Eye (tissue), 1 donor: ENCODE results near the gene RORC.
"Not testable (repeated sequence)": the region's sequence is repeated elsewhere in the genome, so short reads cannot be mapped to it uniquely, and the experiment has no call there.

Source experiments
- DNase-seq: peaks from one replicate; pipeline ENCODE4 v3.0.0-alpha.2; 2015

RORC gene

DNA sequence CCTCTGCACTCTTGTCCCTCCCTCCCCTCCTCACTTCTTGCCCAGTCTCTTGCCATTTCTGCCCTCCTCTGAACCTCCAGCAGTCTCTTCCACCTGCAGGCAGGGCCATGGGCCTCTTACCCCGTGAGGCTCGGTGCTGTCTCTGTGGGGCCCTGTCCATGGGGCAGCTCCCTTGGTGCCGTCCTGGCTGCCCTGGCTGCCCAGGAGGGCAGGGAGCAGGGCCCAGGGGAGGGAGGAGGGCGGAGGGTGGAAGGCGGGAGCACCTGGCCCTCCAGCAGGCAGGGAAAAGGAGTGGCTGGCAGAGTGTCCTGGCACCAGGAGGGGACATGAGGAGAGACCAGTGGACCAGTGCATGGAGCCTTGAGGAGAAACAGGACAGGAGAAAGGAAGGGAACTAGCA lies at the start of gene RORC:
Gene RORC (minus strand): TSS at position 198 of the 400 bp plus-strand sequence. CDS start 38 bp downstream, at position 160.
- no peak for DNase-seq

DNA sequence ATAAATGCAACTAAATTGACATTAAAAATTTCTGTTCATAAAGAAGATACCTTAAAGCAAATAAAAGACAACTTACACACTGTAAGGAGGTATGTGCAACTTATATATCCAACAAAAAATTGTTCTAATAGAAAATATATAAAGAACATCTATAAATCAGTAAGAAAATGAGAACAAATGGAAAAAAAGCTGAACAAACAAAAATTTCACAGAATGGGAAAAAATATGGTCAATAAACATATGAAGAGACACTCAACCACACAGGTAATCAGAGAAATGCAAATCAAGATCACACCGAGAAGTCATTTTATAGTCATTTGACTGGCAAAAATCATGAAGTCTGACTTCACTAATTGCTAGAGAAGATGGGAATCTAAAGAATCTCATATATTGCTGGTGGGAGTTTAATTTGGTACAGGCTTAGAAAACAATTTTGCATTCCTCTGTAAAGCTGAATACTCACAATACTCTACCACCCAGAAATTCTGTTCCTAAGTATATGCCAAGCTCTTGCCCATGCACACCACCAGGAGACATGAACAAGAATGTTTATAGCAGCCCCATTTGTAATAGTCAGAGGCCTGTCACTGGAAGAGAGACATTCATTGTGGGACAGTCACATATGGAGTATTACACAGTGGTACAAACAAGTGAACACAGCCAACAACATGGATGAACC lies 44.0 kb upstream of the RORC start:
- no peak for DNase-seq

DNA sequence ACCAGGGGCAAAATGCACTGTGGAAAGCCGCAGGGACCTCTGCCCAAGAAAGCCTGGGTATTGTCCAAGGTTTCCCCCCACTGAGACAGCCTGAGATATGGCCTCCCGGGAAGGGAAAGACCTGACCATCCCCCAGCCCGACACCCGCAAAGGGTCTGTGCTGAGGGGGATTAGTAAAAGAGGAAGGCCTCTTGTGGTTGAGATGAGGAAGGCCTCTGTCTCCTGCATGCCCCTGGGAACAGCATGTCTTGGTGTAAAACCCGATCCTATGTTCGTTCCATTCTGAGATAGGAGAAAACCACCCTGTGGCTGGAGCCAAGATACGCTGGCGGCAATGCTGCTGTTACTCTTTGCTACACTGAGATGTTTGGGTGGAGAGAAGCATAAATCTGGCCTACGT lies 41.2 kb upstream of the RORC start:
- DNase-seq = not testable (repeated sequence)

DNA sequence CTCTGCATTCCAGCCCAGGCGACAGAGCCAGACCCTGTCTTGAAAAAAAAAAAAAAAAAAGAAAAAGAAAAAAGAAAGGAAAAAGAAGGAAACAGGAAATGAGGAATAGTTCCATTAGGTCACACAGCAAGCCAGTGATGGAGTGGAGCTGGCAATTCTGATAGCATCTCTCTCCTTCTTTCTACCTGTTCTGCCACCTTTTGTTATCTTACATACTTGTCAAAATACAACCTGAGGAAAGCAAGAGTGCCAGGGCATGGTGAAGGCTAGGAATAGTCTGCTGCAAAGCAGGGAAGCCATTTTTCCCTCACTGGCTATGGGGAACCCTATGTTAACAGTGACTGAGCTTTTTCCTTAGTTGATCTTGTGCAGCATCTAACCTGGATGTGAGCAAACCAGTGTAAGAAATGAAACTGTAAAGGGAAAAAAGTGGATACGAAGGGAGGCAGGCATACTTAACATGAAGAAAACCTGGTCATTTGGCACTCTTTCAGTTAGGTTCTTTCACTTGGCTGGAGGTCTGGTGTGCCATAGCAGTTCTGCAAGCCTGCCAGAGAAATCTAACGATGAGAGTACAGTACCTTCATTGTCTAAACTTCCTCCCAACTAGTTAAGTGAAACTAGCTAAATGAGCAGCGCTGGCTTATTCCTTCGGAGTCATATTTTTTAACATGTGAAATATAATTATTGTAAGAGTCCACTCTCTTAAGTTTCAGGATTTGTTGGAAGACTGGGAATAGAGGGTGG lies 39.9 kb upstream of the RORC start:
- no peak for DNase-seq

DNA sequence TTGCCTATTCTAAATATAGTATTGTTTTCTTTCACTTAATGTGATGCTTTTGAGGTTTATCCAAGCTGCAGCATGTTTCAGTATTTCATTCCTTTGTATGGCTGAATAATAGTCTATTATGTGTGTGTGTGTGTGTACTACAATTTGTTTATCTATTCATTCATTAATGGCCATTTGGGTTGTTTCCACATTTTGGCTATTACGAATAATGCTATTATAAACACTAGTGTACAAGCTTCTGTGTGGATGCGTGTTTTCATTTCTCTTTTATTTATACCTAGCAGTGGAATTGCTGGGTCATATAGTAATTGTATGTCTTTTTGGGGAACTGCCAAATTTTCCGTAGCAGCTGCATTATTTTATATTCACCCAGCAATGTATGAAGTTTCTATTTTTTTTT lies 36.9 kb upstream of the RORC start:
- DNase-seq = no peak

DNA sequence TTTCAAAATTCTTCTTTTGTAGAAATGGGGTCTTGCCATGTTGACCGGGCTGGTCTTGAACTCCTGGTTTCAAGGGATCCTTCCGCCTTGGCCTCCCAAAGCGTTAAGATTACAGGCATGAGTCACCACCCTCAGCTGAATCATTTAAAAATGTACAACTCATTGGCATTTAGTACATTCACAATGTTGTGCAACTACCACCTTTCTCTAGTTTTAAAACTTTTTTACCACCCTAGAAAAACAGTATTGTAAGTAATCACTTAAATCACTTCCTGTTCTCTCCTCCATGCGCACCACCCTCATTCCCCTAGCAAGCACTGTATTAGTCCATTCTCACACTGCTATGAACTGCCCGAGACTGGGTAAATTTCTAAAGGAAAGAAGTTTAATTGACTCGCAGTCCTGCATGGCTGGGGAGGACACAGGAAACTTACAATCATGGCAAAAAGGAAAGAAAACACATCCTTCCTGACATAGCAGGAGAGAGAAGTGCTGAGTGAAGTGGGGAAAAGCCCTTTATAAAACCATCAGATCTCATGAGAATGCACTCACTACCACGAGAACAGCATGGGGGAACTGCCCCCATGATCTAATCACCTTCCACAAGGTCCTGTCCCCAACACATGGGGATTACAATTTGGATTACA lies 36.3 kb upstream of the RORC start:
- no peak for DNase-seq

DNA sequence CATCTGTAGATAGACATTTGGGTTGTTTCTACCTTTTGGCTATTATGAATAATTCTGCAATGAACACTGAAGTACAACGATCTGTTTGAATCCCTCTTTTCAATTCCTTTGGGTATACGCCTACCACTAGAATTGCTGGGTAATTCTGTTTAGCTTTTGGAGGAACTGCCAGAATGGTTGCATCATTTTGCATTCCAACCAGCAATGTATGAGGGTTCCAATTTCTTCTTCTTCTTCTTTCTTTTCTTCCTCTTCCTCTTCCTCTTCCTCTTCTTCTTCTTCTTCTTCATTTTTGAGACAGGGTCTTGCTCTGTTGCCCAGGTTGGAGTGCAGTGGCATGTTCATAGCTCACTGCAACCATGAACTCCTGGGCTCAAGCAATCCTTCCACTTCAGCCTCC lies 35.7 kb upstream of the RORC start:
- no peak for DNase-seq

DNA sequence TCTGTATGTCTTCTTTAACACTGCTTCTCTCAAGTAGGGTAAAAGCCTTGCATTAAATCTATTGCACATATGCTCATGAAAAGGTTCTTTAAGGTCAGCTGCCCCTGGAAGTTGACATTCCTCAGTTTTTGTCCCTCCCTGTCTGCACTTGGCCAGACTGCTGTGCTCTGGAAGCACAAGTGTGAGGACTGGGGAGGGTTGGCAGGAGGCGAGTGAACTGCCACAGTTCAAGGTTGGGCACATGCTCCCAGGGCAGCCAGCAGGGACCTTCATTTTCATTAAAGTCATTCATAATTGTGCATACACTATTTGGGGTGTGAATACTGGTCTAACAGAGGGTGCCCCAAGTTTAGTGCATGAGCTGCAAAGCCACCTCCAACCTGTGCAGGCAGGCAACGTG lies 32.8 kb upstream of the RORC start:
- DNase-seq = no peak

DNA sequence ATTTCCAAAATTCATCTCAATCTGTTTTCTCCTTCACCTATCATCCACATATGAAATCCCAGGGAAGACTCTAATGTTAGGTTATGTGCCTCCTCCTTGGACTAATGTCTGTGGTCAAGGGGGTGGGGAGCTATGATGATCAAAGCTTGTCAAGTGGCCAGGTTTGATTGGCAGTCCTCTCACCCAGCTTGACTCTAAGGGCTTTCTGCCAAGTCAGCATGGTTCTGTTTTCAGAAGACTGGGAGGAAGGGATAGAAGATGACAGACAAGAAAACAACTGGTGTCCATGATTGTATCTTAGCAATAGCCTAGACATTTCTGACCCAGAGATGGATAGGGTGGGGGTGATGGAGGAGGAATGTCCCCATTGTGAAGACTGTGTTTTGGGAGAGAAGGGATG lies 31.0 kb upstream of the RORC start:
- DNase-seq = no peak

DNA sequence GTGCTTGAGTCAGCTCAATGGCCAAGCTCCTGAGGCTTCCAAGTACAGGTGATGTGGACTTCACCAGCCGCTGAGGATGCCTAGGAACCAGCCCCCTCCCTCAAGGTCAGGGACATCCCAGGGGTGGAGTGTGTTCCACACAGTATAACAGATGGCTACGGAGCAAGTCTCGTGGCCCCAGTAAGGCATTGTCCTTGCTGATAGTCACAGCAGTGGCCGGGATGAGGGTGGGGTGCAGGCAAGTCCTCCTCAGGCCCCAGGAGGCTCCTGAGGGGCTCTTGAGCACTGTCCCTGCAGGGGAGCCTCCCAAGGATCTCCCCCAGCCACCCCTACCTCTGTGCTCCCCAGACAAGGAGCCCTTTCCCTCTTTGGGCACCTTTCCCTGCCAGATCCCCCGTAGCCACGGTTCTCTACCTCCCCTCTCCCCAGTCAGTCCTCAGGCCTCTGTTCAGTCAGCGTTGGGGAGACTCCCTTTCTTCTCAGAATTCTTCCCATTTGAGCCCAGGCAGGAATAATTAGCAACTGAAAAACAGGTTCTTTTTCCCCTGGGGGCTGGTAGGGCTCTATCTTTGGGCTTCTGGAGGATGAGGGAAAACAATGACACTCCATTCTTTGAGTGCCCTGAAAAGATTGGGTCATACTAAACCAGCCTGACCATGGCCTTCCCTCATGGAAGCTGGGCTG lies 29.0 kb upstream of the RORC start:
- DNase-seq = no peak

DNA sequence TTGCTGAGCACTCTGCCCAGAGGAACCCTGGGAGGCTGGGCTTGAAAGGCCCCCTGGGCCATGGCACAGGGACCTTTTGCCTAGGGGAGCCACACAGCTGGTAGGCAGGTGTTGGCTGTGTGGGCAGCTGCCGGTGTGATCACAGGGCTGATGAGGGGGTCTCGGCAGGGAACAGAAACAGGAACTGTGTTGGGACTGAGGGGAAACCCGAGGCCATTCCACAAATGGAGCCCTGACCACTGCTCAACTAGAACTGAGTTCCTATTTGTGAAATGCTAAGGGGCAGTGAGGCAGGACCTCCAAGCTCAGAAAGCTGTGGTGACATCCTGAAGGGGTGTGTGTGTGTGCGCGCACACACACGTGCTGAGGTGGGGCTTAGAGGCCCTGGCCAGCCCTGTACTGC lies 28.3 kb upstream of the RORC start:
- DNase-seq = no peak

DNA sequence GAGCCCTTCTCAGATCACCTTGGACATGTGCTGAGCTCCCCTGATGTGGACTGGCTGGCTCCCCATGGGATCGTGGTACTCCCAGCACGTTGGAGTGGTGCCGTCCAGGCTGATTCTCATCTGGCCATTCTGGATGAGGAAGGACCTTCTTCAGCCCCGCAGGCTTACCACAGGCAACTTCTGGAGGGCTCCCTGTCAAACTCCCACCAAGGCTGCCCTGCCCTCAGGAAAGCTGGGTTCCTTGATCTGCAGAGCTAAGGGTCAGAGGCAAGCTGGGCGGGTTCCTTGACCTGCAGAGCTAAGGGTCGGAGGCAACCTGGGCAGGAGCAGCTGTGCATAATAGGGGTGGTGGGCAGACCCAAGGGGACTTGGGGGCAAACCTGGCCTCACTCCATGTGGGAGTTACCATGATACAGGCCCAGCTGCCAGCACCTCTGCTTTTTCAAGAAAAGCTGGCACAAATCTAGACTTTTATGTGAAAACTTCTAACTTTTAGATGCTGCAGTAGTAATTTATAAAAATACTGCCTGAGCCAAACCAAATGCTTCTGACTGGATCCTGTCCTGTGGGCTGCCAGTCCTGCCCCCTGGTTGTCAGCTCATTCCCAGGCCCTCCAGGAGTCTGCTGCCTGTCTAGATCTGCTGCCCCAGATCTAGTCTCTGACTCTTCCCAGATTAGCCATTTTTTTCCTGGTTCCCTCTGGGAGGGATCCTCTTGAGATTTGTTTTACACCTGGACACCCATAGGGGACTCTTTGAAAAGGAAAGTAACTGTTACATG lies 27.5 kb upstream of the RORC start:
- DNase-seq = no peak

DNA sequence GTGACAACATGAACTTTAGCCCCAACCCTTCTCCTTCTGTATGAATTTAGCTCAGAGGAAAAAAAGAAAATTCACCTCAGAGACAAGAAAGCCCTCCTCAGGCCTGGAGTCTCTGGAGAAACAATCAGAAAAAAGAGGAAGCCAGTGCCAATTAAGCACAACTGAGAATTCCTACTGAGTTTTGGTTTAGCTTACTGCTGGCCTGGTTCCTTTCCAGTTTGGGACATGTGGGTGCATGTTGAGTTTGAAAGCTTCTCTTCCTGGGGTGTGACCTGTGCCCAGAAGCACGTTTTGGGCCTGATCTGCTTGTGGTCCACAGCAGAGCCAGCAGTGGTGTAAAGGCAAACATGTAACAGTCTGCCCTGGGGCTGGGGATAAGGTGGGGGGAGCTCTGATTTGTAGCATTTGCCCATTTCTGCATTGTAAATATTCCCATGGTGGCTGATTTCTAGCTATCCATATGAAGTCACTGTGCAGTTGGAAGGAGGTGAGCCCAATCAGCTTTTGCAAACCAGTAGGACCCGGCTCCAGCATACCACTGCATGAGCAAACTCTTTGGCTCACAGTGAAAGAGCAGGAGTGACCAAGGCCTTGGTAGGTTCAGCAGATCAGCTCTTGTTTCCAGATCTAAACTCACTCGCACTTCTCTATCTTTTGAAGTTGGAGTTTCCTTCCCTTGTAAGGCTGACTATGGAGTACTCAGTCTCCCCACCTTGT lies 26.6 kb upstream of the RORC start:
- no peak for DNase-seq

DNA sequence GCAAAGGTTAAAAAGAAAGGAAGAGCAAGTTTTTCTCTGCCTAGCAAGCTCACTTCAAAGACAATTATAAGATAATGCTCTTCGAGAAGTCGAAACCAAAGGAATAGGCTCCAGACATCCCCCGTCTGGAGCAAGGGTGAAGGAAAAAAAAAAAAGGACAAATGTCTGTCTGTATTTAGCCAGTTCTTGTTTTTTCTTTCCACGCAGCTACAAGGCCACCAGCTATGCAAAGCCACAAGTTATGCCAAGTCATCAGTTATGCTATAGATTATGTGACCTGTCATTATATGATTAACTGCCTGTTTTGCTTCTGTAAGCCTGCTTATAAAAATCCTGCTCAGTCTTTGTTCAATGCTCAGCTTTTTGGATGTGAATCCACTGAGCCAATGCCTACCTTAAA lies 24.3 kb upstream of the RORC start:
- no peak for DNase-seq

DNA sequence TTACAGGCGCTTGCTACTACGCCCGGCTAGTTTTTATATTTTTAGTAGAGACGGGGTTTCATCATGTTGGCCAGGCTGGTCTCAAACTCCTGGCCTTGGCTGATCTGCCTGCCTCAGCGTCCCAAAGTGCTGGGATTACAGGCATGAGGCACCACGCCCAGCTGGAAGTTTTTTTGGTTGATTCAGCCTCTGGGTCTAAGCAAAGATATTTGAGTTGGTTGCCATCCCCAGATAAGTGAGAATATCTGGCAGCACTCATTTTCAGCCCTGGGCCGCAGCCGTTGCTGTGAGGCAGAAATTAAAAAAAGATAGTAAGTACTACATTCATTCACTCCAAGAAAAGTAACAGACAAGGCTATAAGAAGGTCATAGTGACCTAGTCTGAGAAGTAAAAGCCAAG lies 23.9 kb upstream of the RORC start:
- not testable (repeated sequence) for DNase-seq

DNA sequence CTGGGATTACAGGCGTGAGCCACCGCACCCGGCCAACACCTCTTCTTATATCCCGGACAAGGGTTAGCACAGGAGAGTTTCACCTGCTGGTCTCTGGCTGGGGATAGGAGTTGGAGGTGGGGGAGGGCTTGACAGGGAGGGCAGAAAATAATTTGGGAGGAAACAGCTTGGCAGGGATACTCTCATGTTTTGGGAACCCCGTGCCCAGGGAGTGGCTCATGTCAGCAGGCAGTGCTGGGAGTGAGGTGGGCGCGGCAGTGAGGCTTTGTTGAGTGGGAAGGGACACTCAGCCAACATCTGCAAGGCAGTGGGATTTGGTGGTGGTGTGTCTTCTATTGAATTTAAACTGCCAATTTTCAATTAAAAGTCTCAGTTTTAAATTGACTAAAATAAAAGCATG lies 23.1 kb upstream of the RORC start:
- DNase-seq = no peak

DNA sequence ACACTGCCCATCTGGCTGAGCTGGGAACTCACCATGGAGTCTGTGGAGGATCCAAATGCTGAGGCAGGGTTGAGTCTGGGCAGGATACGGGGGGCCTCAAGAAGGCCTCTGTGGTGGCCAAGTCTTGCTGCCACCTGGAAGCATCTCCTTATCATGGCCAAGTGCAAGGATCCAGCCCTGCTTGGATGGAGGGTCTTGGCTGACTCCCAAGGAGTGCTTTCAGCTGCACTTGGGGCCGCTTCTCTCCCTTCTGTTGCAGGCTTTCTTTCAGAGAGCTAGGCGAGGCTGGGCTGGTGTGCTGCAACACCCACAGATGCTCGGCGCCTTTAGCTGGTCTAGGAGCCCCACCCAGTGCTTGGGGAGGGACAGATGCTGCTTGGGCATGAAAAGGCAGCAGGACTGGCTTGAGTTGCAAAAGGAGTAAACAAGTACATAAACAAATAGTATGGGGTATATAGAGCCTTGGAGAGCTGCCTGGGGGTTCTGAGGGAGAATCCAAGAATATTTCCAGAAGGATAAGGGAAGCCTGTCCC lies 21.9 kb upstream of the RORC start, which contains the start of gene THEM5:
Gene THEM5 (minus strand): TSS at position 302 of the 533 bp plus-strand sequence. CDS start 147 bp downstream, at position 155.
- no peak for DNase-seq

DNA sequence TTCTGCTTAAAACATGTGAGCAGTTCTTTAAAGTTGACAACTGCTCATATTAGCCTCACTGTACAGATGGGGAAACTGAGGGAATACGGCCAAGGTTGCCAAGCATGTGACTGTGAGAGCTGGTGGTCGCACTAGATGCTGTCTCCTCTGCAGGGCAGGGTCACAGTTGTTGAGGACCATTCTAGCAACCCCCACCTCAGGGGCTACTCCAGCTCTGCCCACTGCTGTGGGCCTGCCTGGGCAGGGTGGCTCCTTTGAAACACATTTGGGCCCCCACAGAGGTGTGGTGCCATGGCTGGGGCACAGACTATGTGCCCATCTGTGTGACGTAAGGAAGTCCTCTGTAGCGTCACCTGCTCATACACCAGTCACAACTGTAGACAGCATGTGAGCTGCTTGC lies 21.1 kb upstream of the RORC start:
- DNase-seq = no peak

DNA sequence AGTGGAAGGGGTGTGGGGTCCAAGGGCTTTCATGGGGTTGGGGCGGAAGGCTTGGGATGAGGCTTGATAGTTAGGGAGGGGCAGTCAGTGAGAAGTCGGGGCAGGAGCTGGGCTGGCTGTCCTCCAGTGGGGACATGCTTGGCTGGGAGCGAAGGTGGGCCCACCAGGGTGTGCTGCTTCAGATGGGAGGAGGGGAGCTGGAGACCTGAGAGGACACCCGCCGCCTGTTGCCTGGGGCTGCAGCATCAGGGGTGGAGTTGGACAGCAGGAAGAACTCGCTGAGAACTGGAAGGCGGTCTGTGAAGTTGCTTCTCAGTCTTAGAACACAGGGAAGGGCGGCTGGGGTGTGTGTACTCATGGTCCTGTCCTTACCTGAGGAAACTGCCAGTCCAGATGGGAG lies 20.3 kb upstream of the RORC start:
- no peak for DNase-seq

DNA sequence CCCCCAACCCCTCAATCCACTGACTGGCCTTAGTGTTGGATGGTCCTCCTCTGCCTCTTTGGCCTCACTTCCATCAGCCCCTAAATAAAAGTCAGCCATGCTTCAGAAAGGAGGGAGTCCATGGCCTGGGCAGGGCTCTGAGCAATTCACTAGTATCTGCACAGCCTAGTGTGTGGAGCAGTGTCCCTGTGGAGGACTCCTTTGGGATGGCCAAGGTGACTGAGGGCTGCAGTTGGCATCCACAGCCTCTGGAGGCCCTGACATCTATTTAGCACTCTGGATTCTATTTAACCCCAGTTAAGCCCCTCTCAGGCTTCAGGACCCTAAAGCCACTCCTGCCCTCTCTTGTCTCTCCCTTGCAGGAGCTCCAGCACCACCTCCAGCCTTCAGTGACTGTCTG lies 18.3 kb upstream of the RORC start:
- DNase-seq = no peak

DNA sequence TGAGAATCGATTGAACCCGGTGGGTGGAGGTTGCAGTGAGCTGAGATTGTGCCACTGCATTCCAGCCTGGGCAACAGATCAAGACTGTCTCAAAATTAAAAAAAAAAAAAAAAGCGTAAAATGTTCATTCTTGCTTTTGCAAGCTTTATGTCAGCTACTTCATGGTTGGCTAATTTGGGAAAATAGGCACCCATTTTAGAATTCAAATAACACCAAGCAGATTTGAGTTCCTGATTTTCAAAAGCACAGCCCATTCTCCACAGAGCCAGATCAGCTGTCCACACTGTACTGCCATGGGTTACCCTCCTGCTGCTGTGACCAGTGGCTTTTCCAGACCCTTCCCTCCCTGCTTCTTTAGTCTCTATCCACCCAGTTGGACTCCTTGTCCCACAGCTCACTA lies 17.5 kb upstream of the RORC start:
- no peak for DNase-seq
